Parathyroid adenoma (tissue), 2 donors: ENCODE data around the gene ARHGAP15.

Source experiments
- H2AFZ ChIP-seq: fragments of 300-600 bp; sonication (generic); one replicate; pipeline ENCODE4 v1.7.0; 2017; ENCODE audit warnings: antibody characterized with exemption, mild to moderate bottlenecking
- H3K27ac ChIP-seq: fragments of 300-600 bp; sonication (generic); one replicate; pipeline ENCODE4 v1.7.0; 2017
- H3K27me3 ChIP-seq: fragments of 300-600 bp; sonication (generic); one replicate; pipeline ENCODE4 v1.7.0; 2017; ENCODE audit warnings: low read length; ENCODE audit not compliant: control insufficient read depth, insufficient read depth
- H3K36me3 ChIP-seq: fragments of 300-600 bp; sonication (generic); one replicate; pipeline ENCODE4 v1.7.0; 2017; ENCODE audit warnings: low read length; ENCODE audit not compliant: control insufficient read depth, insufficient read depth
- H3K4me1 ChIP-seq: fragments of 300-600 bp; sonication (generic); one replicate; pipeline ENCODE4 v1.7.0; 2017; ENCODE audit warnings: control low read depth
- H3K4me2 ChIP-seq: fragments of 300-600 bp; sonication (generic); one replicate; pipeline ENCODE4 v1.7.0; 2017; ENCODE audit warnings: low read length
- H3K4me3 ChIP-seq: fragments of 300-600 bp; sonication (generic); one replicate; pipeline ENCODE4 v1.7.0; 2017; ENCODE audit warnings: low read depth, low read length
- H3K79me2 ChIP-seq: fragments of 300-600 bp; sonication (generic); one replicate; pipeline ENCODE4 v1.7.0; 2017; ENCODE audit warnings: control low read depth
- H3K9ac ChIP-seq: fragments of 300-600 bp; sonication (generic); one replicate; pipeline ENCODE4 v1.7.0; 2017; ENCODE audit warnings: mild to moderate bottlenecking
- H3K9me3 ChIP-seq: fragments of 300-600 bp; sonication (generic); one replicate; pipeline ENCODE4 v1.7.0; 2017; ENCODE audit warnings: low read length; ENCODE audit not compliant: control insufficient read depth
- TF ChIP-seq, protein P1 (sequence below): fragments of 300-600 bp; sonication (generic); IDR thresholded peaks from one replicate; pipeline ENCODE4 v1.7.0; 2017; ENCODE audit warnings: antibody characterized with exemption, mild to moderate bottlenecking
- donor health status: primary hyperparathyroidism.

Gene ARHGAP15

GRCh38 chr2:143258126-143258892 lies 129.1 kb downstream of the ARHGAP15 start:
- Histone ChIP-seq H3K27me3 (no peaks in the 10 kb centered on the region), H3K79me2 (no peaks in the 10 kb centered on the region), H3K4me1 (no peaks in the 10 kb centered on the region), H3K4me2 (no peak overlapping the region), H3K9ac (no peak overlapping the region), H2AFZ (no peak overlapping the region), H3K27ac (no peak overlapping the region), H3K36me3 (no peaks in the 10 kb centered on the region), H3K4me3 (no peak overlapping the region), H3K9me3 (no peaks in the 10 kb centered on the region)
- TF ChIP-seq, protein P1, sequence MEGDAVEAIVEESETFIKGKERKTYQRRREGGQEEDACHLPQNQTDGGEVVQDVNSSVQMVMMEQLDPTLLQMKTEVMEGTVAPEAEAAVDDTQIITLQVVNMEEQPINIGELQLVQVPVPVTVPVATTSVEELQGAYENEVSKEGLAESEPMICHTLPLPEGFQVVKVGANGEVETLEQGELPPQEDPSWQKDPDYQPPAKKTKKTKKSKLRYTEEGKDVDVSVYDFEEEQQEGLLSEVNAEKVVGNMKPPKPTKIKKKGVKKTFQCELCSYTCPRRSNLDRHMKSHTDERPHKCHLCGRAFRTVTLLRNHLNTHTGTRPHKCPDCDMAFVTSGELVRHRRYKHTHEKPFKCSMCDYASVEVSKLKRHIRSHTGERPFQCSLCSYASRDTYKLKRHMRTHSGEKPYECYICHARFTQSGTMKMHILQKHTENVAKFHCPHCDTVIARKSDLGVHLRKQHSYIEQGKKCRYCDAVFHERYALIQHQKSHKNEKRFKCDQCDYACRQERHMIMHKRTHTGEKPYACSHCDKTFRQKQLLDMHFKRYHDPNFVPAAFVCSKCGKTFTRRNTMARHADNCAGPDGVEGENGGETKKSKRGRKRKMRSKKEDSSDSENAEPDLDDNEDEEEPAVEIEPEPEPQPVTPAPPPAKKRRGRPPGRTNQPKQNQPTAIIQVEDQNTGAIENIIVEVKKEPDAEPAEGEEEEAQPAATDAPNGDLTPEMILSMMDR: no peak

DNA sequence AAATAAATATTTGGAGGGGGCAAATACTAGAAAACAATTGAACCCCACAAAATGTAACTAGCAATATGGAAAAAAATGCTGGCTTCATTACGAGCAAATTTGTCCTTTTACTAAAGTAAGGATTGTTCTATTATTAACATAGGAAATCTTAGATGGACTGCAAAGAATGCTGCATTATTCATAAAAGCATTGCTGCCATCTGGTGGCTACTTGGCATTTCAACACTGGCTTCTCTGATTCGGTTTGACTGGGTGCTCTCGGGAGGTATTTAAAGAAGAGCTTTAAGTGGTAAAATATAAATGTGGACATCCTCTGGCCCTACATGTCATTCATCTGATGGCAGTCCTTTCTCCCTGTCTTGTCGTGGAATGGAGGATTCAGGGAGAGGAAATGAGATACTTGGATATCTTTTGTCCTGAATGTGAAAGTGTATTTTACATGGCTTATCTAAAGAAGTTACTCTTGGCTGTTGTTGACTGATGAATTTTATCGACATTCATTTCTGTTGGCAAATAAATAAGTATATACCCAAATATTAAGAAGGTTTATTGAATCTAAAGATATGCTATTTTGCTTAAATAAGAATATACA lies 130.2 kb downstream of the ARHGAP15 start:
- H3K27me3 ChIP-seq: no peaks in the 10 kb centered on the region
- H3K36me3 ChIP-seq: no peaks in the 10 kb centered on the region
- H3K79me2 ChIP-seq: no peaks in the 10 kb centered on the region
- no peak overlapping the region for H2AFZ ChIP-seq
- H3K9ac ChIP-seq: no peak overlapping the region
- no peak overlapping the region for H3K4me3 ChIP-seq
- H3K27ac ChIP-seq: no peak overlapping the region
- TF ChIP-seq, protein P1: peak; percentile 40
- no peaks in the 10 kb centered on the region for H3K9me3 ChIP-seq
- H3K4me2 ChIP-seq: peak overlapping the region; percentile 39
- no peaks in the 10 kb centered on the region for H3K4me1 ChIP-seq

DNA sequence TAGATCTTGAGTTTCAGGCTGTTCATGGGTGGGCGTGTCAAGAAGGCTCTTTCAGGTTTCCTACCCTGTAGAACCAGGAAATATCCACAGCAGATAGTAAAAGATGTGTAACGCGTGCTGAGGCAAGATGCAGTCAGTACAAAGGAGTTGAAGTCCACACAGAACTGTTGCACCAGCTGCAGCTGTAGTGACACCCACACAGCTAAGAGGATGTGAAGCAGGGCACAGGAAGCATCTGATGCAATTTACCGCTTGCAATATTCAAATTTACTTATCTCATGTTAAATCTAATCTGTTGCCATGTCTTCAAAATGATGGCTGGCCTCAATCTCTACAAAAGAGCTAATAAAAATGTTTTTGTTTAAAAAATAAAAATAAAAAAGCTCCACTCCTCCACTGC lies 132.8 kb downstream of the ARHGAP15 start:
- H3K9me3 ChIP-seq: no peaks in the 10 kb centered on the region
- H2AFZ ChIP-seq: no peak overlapping the region
- H3K36me3 ChIP-seq: no peaks in the 10 kb centered on the region
- H3K4me1 ChIP-seq: no peaks in the 10 kb centered on the region
- no peaks in the 10 kb centered on the region for H3K79me2 ChIP-seq
- TF ChIP-seq, protein P1: no peak
- no peak overlapping the region for H3K9ac ChIP-seq
- H3K27ac ChIP-seq: no peak overlapping the region
- no peaks in the 10 kb centered on the region for H3K27me3 ChIP-seq
- no peak overlapping the region for H3K4me3 ChIP-seq
- H3K4me2 ChIP-seq: no peak overlapping the region

GRCh38 chr2:143262389-143262788 lies 133.2 kb downstream of the ARHGAP15 start:
- Histone ChIP-seq H3K4me2 (no peak overlapping the region), H3K9ac (no peak overlapping the region), H3K79me2 (no peaks in the 10 kb centered on the region), H3K4me3 (no peak overlapping the region), H3K27ac (no peak overlapping the region), H3K27me3 (no peaks in the 10 kb centered on the region), H3K4me1 (no peaks in the 10 kb centered on the region), H3K36me3 (no peaks in the 10 kb centered on the region), H3K9me3 (no peaks in the 10 kb centered on the region), H2AFZ (no peak overlapping the region)
- TF ChIP-seq, protein P1: no peak
